K562 (cell line): ENCODE data around the gene DHX58. TPM values are rescaled to one million over a fixed set of nuclear protein-coding genes. Genes with fewer than 3 reads are reported as not detected.

Experiments
- CREB1 ChIP-seq, 2 experiments: sonication (generic) in 1 of 2; formaldehyde crosslinking in 1 of 2; IDR thresholded peaks; 2 replicates each; pipeline versions ENCODE4 v1.6.1 to v1.8.0; 2012 to 2022; ENCODE audit warnings: inconsistent platforms in 1 of 2, mild to moderate bottlenecking in 1 of 2, missing genetic modification reagents in 1 of 2, moderate library complexity in 1 of 2
- CREM ChIP-seq: IDR thresholded peaks from 2 replicates; pipeline ENCODE4 v1.6.1; 2014; ENCODE audit warnings: antibody characterized with exemption, low read depth
- CUX1 ChIP-seq: fragments of 200-800 bp; sonication (Bioruptor generic); IDR thresholded peaks from 2 replicates; pipeline ENCODE4 v1.6.1; 2016; ENCODE audit warnings: missing genetic modification characterization, missing compliant biosample characterization
- ETS1 ChIP-seq: conservative IDR thresholded peaks from 2 replicates; pipeline ENCODE4 v1.6.1; 2011; ENCODE audit warnings: low read depth, mild to moderate bottlenecking, low read length; ENCODE audit not compliant: control insufficient read depth
- HCFC1 ChIP-seq: IDR thresholded peaks from 2 replicates; pipeline ENCODE4 v1.6.1; 2012; ENCODE audit warnings: low read depth, low read length, improper control_type of control experiment
- MXI1 ChIP-seq: IDR thresholded peaks from 2 replicates; pipeline ENCODE4 v1.6.1; 2011; ENCODE audit warnings: low read depth, mild to moderate bottlenecking, improper control_type of control experiment, low read length
- POLR2AphosphoS5 ChIP-seq: IDR thresholded peaks from 2 replicates; pipeline ENCODE4 v1.6.1; 2011; ENCODE audit warnings: mild to moderate bottlenecking, low read depth, low read length, moderate library complexity; ENCODE audit not compliant: control insufficient read depth, insufficient read depth
- ZBTB43 ChIP-seq: sonication (generic); formaldehyde crosslinking; IDR thresholded peaks from 2 replicates; pipeline ENCODE4 v1.8.0; 2023; ENCODE audit warnings: mild to moderate bottlenecking, missing genetic modification reagents
- ZC3H4 ChIP-seq: sonication (generic); formaldehyde crosslinking; IDR thresholded peaks from 2 replicates; pipeline ENCODE4 v1.9.0; 2021; ENCODE audit warnings: missing genetic modification reagents, borderline replicate concordance
- ZNF740 ChIP-seq, 3 experiments: fragments of 200-800 bp in 1 of 3; sonication (Bioruptor generic) in 1 of 3; sonication (generic) in 1 of 3; formaldehyde crosslinking in 1 of 3; IDR thresholded peaks; 2 replicates each; pipeline versions ENCODE4 v1.6.1 to v1.8.0; 2016 to 2022; ENCODE audit warnings: mild to moderate bottlenecking in 2 of 3, missing compliant biosample characterization in 2 of 3, missing genetic modification characterization in 2 of 3, missing genetic modification reagents in 1 of 3
- polyA plus RNA-seq, 8 experiments: library from polyadenylated mRNA; depleted of rRNA in 4 of 8; stranded (reverse) in 5 of 8; unstranded in 3 of 8; fragments of >200 nt; fragmentation: Nextera tagmentation in 2 of 8; fragmentation: Illumina TruSeq in 1 of 8; extraction: Ambion mirVana in 2 of 8; extraction: Trizol in 1 of 8; gene quantifications; 2 replicates each; pipeline versions ENCODE4 v1.2.1 to v1.2.3, GENCODE V29; 2011 to 2014; ENCODE audit warnings: inconsistent platforms in 1 of 8, missing spikeins in 1 of 8
- total RNA-seq, 7 experiments: library from RNA; depleted of rRNA in 6 of 7; stranded (reverse); fragments of >200 nt in 6 of 7; fragmentation: Illumina TruSeq in 2 of 7; extraction: Trizol in 2 of 7; gene quantifications; 2 replicates each; pipeline versions ENCODE4 v1.2.1 to v1.2.3, GENCODE V29; 2011 to 2021; ENCODE audit warnings: low replicate concordance in 1 of 7
- TF ChIP-seq, protein P1 (sequence below): fragments of 200-800 bp; sonication (Bioruptor generic); IDR thresholded peaks from 2 replicates; pipeline ENCODE4 v1.6.1; 2017; ENCODE audit warnings: missing genetic modification characterization, missing compliant biosample characterization
- TF ChIP-seq, protein P2 (sequence below): fragments of 250-450 bp; sonication (Bioruptor Pico); IDR thresholded peaks from 2 replicates; pipeline ENCODE4 v1.6.1; 2021; ENCODE audit warnings: mild to moderate bottlenecking

Gene DHX58
- total and polyA plus RNA-seq, 9 of the 15 experiments (the other 6 are each of a cell fraction or from before 2014, with no cell fraction given): 0.15 to 3.0 (median 1.4) TPM

- TF ChIP-seq CUX1 (CRISPR knock-in tag) (no peak), HCFC1 (peak; percentile 94), ETS1 (peak; percentile 93), CREM (peak; percentile 71), POLR2AphosphoS5 (peak; percentile 46; the same call in 1 of the 2 replicates), MXI1 (peak; percentile 73; the same call in 1 of the 2 replicates), CREB1 (IDR thresholded peaks at IDR 0.05) (0 out of 2 replicates have a peak, but pooled peaks have one; percentile 3), CREB1 (CRISPR knock-in tag; IDR thresholded peaks at IDR 0.05) (no peak), ZC3H4 (no peak), ZBTB43 (CRISPR knock-in tag) (no peak), ZNF740 (CRISPR knock-in tag; IDR thresholded peaks at IDR 0.05) (no peak), ZNF740 (tag; IDR thresholded peaks at IDR 0.05) (peak in 1 of 2 experiments; percentile 84; a peak in 2 of 4 replicates)
- TF ChIP-seq, protein P1, sequence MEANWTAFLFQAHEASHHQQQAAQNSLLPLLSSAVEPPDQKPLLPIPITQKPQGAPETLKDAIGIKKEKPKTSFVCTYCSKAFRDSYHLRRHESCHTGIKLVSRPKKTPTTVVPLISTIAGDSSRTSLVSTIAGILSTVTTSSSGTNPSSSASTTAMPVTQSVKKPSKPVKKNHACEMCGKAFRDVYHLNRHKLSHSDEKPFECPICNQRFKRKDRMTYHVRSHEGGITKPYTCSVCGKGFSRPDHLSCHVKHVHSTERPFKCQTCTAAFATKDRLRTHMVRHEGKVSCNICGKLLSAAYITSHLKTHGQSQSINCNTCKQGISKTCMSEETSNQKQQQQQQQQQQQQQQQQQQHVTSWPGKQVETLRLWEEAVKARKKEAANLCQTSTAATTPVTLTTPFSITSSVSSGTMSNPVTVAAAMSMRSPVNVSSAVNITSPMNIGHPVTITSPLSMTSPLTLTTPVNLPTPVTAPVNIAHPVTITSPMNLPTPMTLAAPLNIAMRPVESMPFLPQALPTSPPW: peak; percentile 88
- TF ChIP-seq, protein P2, sequence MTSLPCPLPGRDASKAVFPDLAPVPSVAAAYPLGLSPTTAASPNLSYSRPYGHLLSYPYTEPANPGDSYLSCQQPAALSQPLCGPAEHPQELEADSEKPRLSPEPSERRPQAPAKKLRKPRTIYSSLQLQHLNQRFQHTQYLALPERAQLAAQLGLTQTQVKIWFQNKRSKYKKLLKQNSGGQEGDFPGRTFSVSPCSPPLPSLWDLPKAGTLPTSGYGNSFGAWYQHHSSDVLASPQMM (CRISPR knock-in tag): no peak
Measured at GRCh38 chr17:42120770-42121769, 8.6 kb upstream of the DHX58 start, which contains the start of gene KAT2A (continued).
